ENCODE data around the gene MED7.

DNA sequence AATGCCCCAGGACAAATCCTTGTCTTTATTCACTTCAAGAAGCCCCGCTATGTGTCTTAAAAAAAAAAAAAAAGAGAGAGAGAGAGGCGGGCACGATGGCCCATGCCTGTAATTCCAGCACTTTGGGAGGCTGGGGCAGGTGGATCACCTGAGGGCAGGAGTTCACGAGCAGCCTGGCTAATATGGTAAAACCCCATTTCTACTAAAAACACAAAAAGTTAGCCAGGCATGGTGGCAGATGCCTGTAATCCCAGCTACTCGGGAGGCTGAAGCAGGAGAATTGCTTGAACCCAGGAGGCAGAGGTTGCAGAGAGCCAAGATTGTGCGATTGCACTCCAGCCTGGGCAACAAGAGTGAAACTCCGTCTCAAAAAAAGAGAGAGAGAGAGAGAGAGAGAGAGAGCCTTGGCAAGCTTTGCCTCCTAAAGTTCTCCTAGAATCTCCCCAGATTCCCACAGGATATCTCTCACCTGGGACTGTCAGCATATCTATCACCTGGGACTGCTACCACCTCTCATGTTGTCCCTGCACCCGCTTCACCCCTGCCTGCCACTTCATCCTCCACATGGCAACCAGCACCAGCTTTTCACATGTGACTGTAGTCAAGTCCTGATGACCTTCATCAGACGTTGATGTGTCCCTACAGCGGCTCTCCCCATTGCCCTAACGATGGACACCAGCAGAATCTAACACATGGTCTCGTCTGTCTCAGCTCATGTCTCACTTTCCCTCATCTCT lies 43.8 kb upstream of the MED7 start:
- TF ChIP-seq CTCF (IDR thresholded peaks at IDR 0.05): no peak
- TF ChIP-seq POLR2A (IDR thresholded peaks at IDR 0.05): no peak

All from body of pancreas (tissue), 4 donors.